Bronchial epithelial cell (primary cell): Measurements from ENCODE around the gene DAPK2. TPM values are rescaled to one million over a fixed set of nuclear protein-coding genes. Genes with fewer than 3 reads are reported as not detected.

Source experiments
- DNase-seq: peaks from one replicate; pipeline ENCODE4 v3.0.0-alpha.2; 2010; ENCODE audit warnings: low read depth
- FAIRE-seq: peaks from 2 replicates; lab custom pipeline; 2011; peaks lifted over from hg19 to GRCh38; lab: Jason Lieb, UNC
- H3K27me3 ChIP-seq: 2 replicates; pipeline ENCODE4 v1.5.1; 2011; ENCODE audit warnings: low read length; ENCODE audit not compliant: control insufficient read depth, insufficient read depth
- H3K36me3 ChIP-seq: 2 replicates; pipeline ENCODE4 v1.5.1; 2011; ENCODE audit warnings: low read length; ENCODE audit not compliant: control insufficient read depth, insufficient read depth
- H3K4me3 ChIP-seq: 2 replicates; pipeline ENCODE4 v1.5.1; 2011; ENCODE audit warnings: mild to moderate bottlenecking, low read depth, low read length, control low read depth
- total RNA-seq: library from RNA; depleted of rRNA; stranded (reverse); fragments of >200 nt; gene quantifications from 2 replicates; pipeline ENCODE4 v1.2.1, GENCODE V29; 2014
- TF ChIP-seq, protein P1 (sequence below): IDR thresholded peaks from 2 replicates; pipeline ENCODE4 v1.5.1; 2011; ENCODE audit warnings: mild to moderate bottlenecking, moderate library complexity, low read length, control low read depth, inconsistent platforms; ENCODE audit not compliant: insufficient read depth, severe bottlenecking

The DAPK2 gene
- total RNA-seq, 1 donor from 2014 or later = 0.53 TPM

DNA sequence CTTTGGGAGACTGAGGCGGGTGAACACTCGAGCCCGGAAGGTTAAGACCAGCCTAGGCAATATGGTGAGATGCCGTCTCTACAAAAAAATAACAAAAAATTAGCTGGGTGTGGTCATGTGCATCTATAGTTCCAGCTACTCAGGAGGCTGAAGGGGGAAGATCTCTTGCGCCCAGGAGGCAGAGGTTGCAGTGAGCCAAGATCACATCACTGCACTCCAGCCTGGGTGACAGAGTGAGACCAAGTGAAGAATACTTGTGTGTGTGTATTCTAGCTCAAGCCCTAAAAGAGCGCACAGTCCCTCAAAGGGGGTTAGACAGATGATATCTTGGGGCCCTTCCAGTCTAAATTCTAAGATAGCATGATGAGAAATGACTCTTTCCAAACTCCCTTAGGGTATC is 23.7 kb downstream of the DAPK2 start:
- no peak for DNase-seq
- no peaks in the 10 kb centered on the region for H3K36me3 ChIP-seq
- H3K27me3 ChIP-seq = peaks cover 2% of the 10 kb centered on the region
- H3K4me3 ChIP-seq = no peak overlapping the region
- FAIRE-seq = no peak
- TF ChIP-seq, protein P1, sequence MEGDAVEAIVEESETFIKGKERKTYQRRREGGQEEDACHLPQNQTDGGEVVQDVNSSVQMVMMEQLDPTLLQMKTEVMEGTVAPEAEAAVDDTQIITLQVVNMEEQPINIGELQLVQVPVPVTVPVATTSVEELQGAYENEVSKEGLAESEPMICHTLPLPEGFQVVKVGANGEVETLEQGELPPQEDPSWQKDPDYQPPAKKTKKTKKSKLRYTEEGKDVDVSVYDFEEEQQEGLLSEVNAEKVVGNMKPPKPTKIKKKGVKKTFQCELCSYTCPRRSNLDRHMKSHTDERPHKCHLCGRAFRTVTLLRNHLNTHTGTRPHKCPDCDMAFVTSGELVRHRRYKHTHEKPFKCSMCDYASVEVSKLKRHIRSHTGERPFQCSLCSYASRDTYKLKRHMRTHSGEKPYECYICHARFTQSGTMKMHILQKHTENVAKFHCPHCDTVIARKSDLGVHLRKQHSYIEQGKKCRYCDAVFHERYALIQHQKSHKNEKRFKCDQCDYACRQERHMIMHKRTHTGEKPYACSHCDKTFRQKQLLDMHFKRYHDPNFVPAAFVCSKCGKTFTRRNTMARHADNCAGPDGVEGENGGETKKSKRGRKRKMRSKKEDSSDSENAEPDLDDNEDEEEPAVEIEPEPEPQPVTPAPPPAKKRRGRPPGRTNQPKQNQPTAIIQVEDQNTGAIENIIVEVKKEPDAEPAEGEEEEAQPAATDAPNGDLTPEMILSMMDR = no peak

- DNase-seq (peak; percentile 87), FAIRE-seq (no peak)
- TF ChIP-seq, protein P1 = no peak
- Histone ChIP-seq H3K4me3 (no peak overlapping the region), H3K27me3 (peaks cover 2% of the 10 kb centered on the region), H3K36me3 (no peaks in the 10 kb centered on the region)
Measured at GRCh38 chr15:64019764-64020163, 26.5 kb downstream of the DAPK2 start.

DNA sequence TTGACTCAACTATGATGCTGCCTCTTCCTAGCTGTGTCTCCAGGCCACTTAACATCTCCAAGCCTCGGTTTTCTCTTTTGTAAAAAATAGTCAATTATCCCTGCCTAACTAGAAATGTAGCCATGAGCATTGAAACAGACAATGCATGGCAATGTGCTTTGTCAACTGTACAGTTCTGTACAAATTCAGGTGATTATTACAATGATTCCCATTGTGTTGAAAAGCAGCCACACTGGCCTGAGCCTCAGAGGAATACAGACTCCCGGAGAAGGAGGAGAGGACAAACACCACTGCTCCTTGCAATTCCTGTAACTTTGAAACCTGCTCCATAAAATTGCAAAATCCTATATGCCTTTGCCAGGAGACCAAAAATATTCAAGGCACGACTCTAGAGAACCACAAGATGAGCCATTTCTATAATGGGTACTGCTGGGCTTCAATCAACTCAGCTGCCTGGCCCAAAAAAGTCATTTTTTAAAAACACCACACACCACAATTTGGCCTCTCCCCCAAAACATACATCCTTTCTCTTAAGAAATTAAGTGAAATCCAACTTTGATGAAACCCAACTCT is 28.6 kb downstream of the DAPK2 start:
- Histone ChIP-seq H3K4me3 (no peak overlapping the region), H3K27me3 (peaks cover 2% of the 10 kb centered on the region), H3K36me3 (no peaks in the 10 kb centered on the region)
- DNase-seq (no peak), FAIRE-seq (no peak)
- TF ChIP-seq, protein P1 = no peak

- FAIRE-seq (no peak), DNase-seq (peak; percentile 95)
- H3K36me3 ChIP-seq = no peaks in the 10 kb centered on the region
- no peaks in the 10 kb centered on the region for H3K27me3 ChIP-seq
- TF ChIP-seq, protein P1 = no peak
- H3K4me3 ChIP-seq = no peak overlapping the region
Measured at GRCh38 chr15:64017082-64017588, 29.1 kb downstream of the DAPK2 start.

DNA sequence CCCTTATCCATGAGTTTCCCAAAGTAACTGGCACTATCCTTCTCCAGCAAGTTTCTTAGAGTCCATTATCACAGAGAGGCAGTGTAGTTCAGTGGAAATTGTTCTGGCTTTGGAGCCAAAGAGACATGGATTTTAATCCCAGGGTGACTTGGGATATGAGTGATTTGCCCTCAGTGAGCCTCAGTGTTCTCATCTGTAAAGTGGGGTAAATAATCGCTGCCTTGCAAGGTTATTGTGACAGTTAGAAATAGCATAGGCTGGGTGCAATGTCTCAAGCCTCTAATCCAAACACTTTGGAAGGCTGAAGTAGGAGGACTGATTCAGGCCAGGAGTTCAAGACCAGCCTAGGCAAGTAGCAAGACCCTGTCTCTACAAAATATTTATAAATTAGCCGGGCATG is 30.0 kb downstream of the DAPK2 start:
- no peak for FAIRE-seq

More for the DNA sequence above, 30.0 kb downstream of the DAPK2 start:
- TF ChIP-seq, protein P1 = no peak
- Histone ChIP-seq H3K27me3 (no peaks in the 10 kb centered on the region), H3K4me3 (no peak overlapping the region), H3K36me3 (no peaks in the 10 kb centered on the region)
- no peak for DNase-seq
